ENCODE measurements around the gene HSPA4.

HSPA4 gene

GRCh38 chr5:133048993-133049725 lies 2.7 kb upstream of the HSPA4 start:
- DNase-seq: no peak
- in situ Hi-C loops (cut with MboI; ENCODE audit: low pct_unique_long_range_greater_than_20kb, low sequenced_read_pairs): no loop called here

- no peak for DNase-seq
These were observed 2.1 kb upstream of the HSPA4 start for GRCh38 chr5:133049726-133050048.

GRCh38 chr5:133050521-133050920 lies 1.3 kb upstream of the HSPA4 start:
- no peak for DNase-seq
- in situ Hi-C loops (cut with MboI; ENCODE audit: low pct_unique_long_range_greater_than_20kb, low sequenced_read_pairs): no loop called here

More at GRCh38 chr5:133049726-133050048, 2.1 kb upstream of the HSPA4 start:
- in situ Hi-C loops (cut with MboI; ENCODE audit: low pct_unique_long_range_greater_than_20kb, low sequenced_read_pairs): no loop called here

GRCh38 chr5:133051061-133051541 lies 712 bp upstream of the HSPA4 start:
- no peak for DNase-seq
- in situ Hi-C loops (cut with MboI; ENCODE audit: low pct_unique_long_range_greater_than_20kb, low sequenced_read_pairs): no loop called here

GRCh38 chr5:133052317-133053175 lies 733 bp downstream of the HSPA4 start:
- in situ Hi-C loops (cut with MboI; ENCODE audit: low pct_unique_long_range_greater_than_20kb, low sequenced_read_pairs): no loop called here
- DNase-seq: peak; percentile 74

GRCh38 chr5:133053448-133053847 lies 1.6 kb downstream of the HSPA4 start:
- DNase-seq: no peak
- in situ Hi-C loops (cut with MboI; ENCODE audit: low pct_unique_long_range_greater_than_20kb, low sequenced_read_pairs): no loop called here

- in situ Hi-C loops (cut with MboI; ENCODE audit: low pct_unique_long_range_greater_than_20kb, low sequenced_read_pairs): no loop called here
- no peak for DNase-seq
These were observed 3.1 kb downstream of the HSPA4 start for GRCh38 chr5:133054697-133055471.

- in situ Hi-C loops (cut with MboI; ENCODE audit: low pct_unique_long_range_greater_than_20kb, low sequenced_read_pairs): no loop called here
- DNase-seq: no peak
These were observed 5.1 kb downstream of the HSPA4 start for GRCh38 chr5:133056891-133057290.

GRCh38 chr5:133059621-133060020 lies 7.8 kb downstream of the HSPA4 start:
- DNase-seq: no peak
- in situ Hi-C loops (cut with MboI; ENCODE audit: low pct_unique_long_range_greater_than_20kb, low sequenced_read_pairs): no loop called here

GRCh38 chr5:133062276-133062675 lies 10.5 kb downstream of the HSPA4 start:
- in situ Hi-C loops (cut with MboI; ENCODE audit: low pct_unique_long_range_greater_than_20kb, low sequenced_read_pairs): no loop called here

GRCh38 chr5:133063965-133064364 lies 12.2 kb downstream of the HSPA4 start:
- in situ Hi-C loops (cut with MboI; ENCODE audit: low pct_unique_long_range_greater_than_20kb, low sequenced_read_pairs): no loop called here
- no peak for DNase-seq

More at GRCh38 chr5:133062276-133062675, 10.5 kb downstream of the HSPA4 start:
- DNase-seq: no peak

GRCh38 chr5:133065471-133065870 lies 13.7 kb downstream of the HSPA4 start:
- in situ Hi-C loops (cut with MboI; ENCODE audit: low pct_unique_long_range_greater_than_20kb, low sequenced_read_pairs): no loop called here
- DNase-seq: no peak

- DNase-seq: no peak
- in situ Hi-C loops (cut with MboI; ENCODE audit: low pct_unique_long_range_greater_than_20kb, low sequenced_read_pairs): no loop called here
These were observed 14.2 kb downstream of the HSPA4 start for GRCh38 chr5:133066045-133066444.

GRCh38 chr5:133072021-133072420 lies 20.2 kb downstream of the HSPA4 start:
- no peak for DNase-seq
- in situ Hi-C loops (cut with MboI; ENCODE audit: low pct_unique_long_range_greater_than_20kb, low sequenced_read_pairs): no loop called here

GRCh38 chr5:133075572-133076536 lies 24.0 kb downstream of the HSPA4 start:
- DNase-seq: no peak
- in situ Hi-C loops (cut with MboI; ENCODE audit: low pct_unique_long_range_greater_than_20kb, low sequenced_read_pairs): no loop called here

GRCh38 chr5:133079048-133079447 lies 27.2 kb downstream of the HSPA4 start:
- DNase-seq: no peak
- in situ Hi-C loops (cut with MboI; ENCODE audit: low pct_unique_long_range_greater_than_20kb, low sequenced_read_pairs): no loop called here

GRCh38 chr5:133081036-133081435 lies 29.2 kb downstream of the HSPA4 start:
- no peak for DNase-seq
- in situ Hi-C loops (cut with MboI; ENCODE audit: low pct_unique_long_range_greater_than_20kb, low sequenced_read_pairs): no loop called here

- in situ Hi-C loops (cut with MboI; ENCODE audit: low pct_unique_long_range_greater_than_20kb, low sequenced_read_pairs): no loop called here
These were observed 29.9 kb downstream of the HSPA4 start for GRCh38 chr5:133081703-133082102.

GRCh38 chr5:133082128-133082527 lies 30.3 kb downstream of the HSPA4 start:
- no peak for DNase-seq
- in situ Hi-C loops (cut with MboI; ENCODE audit: low pct_unique_long_range_greater_than_20kb, low sequenced_read_pairs): no loop called here

More at GRCh38 chr5:133081703-133082102, 29.9 kb downstream of the HSPA4 start:
- no peak for DNase-seq
